ENCODE data around the gene JMJD1C.

DNA sequence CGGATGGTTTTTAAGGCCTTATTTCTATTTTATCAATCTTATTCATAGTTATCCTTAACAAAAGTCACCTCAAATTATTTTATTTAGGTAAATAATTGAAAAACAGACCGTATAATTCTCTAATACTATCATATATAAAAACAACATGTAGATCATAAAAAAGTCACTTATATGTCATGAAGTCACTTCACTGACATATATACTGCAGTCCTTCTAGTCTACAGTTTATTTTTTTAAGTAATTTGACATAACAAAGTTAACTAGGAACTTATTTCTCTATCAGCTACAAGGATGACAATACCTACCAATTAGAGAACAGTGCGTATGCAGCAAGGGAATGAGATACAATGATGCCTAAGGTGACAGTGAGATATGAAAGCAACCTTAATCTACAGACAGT lies 26.2 kb downstream of the JMJD1C start:
- TF ChIP-seq POLR2A (IDR thresholded peaks at IDR 0.05) = no peak
- TF ChIP-seq, protein P1, sequence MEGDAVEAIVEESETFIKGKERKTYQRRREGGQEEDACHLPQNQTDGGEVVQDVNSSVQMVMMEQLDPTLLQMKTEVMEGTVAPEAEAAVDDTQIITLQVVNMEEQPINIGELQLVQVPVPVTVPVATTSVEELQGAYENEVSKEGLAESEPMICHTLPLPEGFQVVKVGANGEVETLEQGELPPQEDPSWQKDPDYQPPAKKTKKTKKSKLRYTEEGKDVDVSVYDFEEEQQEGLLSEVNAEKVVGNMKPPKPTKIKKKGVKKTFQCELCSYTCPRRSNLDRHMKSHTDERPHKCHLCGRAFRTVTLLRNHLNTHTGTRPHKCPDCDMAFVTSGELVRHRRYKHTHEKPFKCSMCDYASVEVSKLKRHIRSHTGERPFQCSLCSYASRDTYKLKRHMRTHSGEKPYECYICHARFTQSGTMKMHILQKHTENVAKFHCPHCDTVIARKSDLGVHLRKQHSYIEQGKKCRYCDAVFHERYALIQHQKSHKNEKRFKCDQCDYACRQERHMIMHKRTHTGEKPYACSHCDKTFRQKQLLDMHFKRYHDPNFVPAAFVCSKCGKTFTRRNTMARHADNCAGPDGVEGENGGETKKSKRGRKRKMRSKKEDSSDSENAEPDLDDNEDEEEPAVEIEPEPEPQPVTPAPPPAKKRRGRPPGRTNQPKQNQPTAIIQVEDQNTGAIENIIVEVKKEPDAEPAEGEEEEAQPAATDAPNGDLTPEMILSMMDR (IDR thresholded peaks at IDR 0.05) = no peak
